Measurements from ENCODE around the gene FDXR.

FDXR gene

DNA sequence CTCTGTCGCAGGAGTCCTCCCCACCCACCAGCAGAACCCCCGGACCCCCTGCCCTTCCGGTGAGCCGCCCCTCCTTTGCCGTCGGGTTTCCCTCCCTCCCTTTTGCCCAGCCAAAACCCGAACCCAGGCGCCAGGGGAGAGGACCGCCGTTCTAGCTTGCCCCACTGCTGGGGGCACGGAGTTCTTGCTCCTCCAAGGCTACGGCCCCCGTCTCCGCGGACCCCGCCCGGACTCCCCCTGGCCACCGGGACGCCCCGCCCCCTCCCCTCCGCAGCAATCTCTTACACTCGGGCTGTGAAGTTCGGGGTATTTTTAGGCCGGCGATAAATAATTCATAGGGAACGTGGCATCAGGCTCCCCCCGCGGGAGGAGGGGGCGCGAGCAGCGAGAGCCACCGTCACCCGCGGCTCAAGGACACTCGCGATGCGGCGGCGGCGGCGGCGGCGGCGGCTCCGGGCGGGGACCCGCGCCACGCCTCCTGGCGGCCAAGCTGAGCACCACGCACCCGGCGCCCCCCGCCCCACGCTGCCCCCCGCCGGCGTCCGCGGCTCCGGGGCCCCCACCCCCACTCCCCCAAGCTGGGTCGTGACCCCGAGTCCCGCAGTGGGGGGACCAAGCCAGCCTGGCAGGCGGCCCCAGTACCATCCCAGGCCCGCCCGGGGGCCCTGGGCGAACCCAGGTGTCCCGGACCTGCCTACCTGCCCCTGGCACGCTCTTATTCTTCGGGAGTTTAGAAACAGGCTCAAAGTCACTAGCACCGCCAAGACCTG lies 13.2 kb downstream of the FDXR start, which contains the start of gene GRIN2C:
Gene GRIN2C, minus strand, starts transcription at position 427 of the 770 bp plus-strand sequence. CDS start 4,793 bp downstream, outside the sequence.
- TF ChIP-seq GATA2 (IDR thresholded peaks at IDR 0.05; ENCODE audit: low read depth, low read length) (no peak), GATA3 (IDR thresholded peaks at IDR 0.05; ENCODE audit: low read depth, low read length) (no peak)

DNA sequence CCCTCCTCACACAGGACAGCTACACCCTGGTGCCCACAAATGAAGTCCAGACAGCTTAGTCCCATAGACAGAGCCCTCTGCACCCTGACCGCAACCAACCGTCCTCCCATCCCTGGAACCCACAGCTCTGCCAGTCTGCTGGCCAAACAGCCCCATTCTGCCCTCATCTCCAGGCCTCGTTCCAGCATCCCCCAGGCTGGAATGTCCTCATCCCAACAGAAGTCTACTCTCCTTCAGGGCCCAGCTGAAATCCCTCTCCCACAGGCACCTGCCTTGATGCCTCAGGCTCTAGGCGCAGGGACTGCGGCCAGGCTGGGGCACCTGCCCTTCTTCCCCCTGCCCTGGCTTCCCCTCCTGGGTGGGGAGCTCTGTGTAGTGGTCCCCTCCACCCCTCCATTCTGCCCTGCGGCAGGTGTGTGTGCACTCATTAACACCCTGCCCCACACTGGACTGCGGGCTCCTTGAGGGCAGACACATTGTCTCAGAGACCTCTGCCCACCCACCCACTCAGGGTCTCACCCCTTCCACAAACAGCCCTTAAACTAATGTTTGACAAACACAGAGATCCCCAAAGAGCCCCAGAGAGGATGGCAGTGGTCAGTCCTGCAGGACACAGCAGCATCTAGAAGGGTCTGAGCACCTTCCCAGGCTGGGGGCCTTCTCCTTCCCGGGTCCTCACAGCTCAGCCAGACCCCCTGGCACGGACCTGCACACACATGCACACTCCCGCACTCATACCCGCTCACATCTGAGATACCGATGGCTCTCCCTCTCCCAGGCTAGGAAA lies 13.9 kb downstream of the FDXR start:
- TF ChIP-seq GATA2 (IDR thresholded peaks at IDR 0.05; ENCODE audit: low read depth, low read length) (no peak), GATA3 (IDR thresholded peaks at IDR 0.05; ENCODE audit: low read depth, low read length) (no peak)

- no peak for TF ChIP-seq GATA2 (IDR thresholded peaks at IDR 0.05; ENCODE audit: low read depth, low read length)
- TF ChIP-seq GATA3 (IDR thresholded peaks at IDR 0.05; ENCODE audit: low read depth, low read length) = no peak
These were observed 15.6 kb downstream of the FDXR start for GRCh38 chr17:74857191-74857590.

DNA sequence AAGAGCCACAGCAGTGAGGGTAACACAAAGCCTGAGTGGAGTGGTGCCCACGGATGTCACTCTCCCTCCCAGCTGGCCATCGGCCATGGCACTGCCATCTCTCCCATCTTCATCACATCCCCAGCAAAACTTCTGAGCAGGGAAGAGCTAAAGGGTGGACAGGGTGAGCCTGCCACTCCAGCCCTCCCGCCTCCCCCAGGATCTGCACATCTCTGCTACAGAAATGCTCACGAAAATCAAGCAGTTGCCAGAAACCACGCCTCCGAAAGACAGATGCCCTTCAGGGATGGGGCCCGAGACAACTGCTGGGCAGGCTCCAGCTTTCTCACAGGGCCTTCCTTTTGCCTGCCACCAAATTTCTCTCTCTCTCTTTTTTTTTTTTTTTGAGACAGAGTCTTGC lies 16.7 kb downstream of the FDXR start:
- TF ChIP-seq GATA3 (IDR thresholded peaks at IDR 0.05; ENCODE audit: low read depth, low read length) (no peak), GATA2 (IDR thresholded peaks at IDR 0.05; ENCODE audit: low read depth, low read length) (no peak)

DNA sequence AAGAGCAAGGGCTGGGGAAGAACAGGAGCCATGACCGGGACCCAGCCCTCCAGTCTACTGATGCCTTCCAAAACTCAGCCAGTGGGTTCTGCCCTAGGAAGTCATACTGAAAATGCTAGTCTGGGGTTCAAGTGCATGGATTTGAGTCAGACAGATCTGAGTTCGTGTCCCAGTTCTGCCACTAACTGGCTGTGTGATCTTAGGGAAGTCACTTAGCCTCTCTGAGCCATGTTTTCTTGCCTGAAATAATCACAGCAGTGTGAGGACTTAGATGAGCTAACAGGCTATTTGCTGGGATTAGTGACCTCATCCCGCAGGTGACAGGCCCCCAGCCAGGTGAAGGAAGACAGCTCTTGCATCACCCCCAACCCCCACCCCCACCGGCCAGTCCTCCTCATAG lies 17.5 kb downstream of the FDXR start:
- TF ChIP-seq GATA3 (IDR thresholded peaks at IDR 0.05; ENCODE audit: low read depth, low read length) (no peak), GATA2 (IDR thresholded peaks at IDR 0.05; ENCODE audit: low read depth, low read length) (no peak)

GRCh38 chr17:74854792-74855191 lies 18.0 kb downstream of the FDXR start:
- TF ChIP-seq GATA2 (IDR thresholded peaks at IDR 0.05; ENCODE audit: low read depth, low read length) = no peak
- TF ChIP-seq GATA3 (IDR thresholded peaks at IDR 0.05; ENCODE audit: low read depth, low read length) = no peak

- TF ChIP-seq GATA3 (IDR thresholded peaks at IDR 0.05; ENCODE audit: low read depth, low read length) = no peak
- no peak for TF ChIP-seq GATA2 (IDR thresholded peaks at IDR 0.05; ENCODE audit: low read depth, low read length)
These were observed 19.1 kb downstream of the FDXR start for GRCh38 chr17:74853669-74854068.

- TF ChIP-seq GATA2 (IDR thresholded peaks at IDR 0.05; ENCODE audit: low read depth, low read length) (no peak), GATA3 (IDR thresholded peaks at IDR 0.05; ENCODE audit: low read depth, low read length) (no peak)
These were observed 19.8 kb downstream of the FDXR start for GRCh38 chr17:74853048-74853397.

- TF ChIP-seq GATA2 (IDR thresholded peaks at IDR 0.05; ENCODE audit: low read depth, low read length) (no peak), GATA3 (IDR thresholded peaks at IDR 0.05; ENCODE audit: low read depth, low read length) (no peak)
These were observed 20.4 kb downstream of the FDXR start for GRCh38 chr17:74852237-74853047.

DNA sequence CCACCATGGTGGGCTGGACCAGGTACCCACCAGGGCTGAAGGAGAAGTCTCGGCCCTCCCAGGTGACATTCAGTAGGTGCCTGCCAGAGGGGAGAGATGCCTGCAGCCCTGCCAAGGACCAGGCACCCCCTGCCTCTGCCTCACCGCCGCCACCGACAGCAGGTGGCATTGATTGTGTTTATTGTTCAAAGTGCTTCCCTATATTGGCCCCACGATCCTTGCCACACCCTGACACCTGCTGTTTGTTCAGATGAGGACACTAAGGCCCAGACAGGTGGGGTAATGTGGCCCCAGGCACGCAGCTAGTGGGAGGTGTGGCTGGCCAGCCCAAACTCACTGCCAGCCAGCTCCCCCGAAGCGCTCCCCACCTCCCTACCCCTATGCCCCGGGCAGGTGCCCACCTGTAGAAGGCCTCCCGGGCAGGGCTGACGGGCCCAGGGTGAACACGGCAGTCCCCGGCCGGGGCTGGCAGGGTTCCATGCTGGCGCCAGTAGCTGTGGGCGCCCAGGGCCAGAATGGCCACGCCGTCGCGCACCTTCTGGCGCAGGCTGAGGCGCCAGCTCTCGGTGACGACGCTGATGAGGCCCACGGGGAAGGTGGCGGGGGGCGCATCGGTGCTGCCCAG lies 21.1 kb downstream of the FDXR start:
- TF ChIP-seq GATA3 (IDR thresholded peaks at IDR 0.05; ENCODE audit: low read depth, low read length) = no peak
- TF ChIP-seq GATA2 (IDR thresholded peaks at IDR 0.05; ENCODE audit: low read depth, low read length) = no peak

GRCh38 chr17:74850914-74851313 lies 21.9 kb downstream of the FDXR start:
- TF ChIP-seq GATA2 (IDR thresholded peaks at IDR 0.05; ENCODE audit: low read depth, low read length) (no peak), GATA3 (IDR thresholded peaks at IDR 0.05; ENCODE audit: low read depth, low read length) (no peak)

GRCh38 chr17:74850310-74850709 lies 22.5 kb downstream of the FDXR start:
- TF ChIP-seq GATA2 (IDR thresholded peaks at IDR 0.05; ENCODE audit: low read depth, low read length) (no peak), GATA3 (IDR thresholded peaks at IDR 0.05; ENCODE audit: low read depth, low read length) (no peak)

GRCh38 chr17:74848656-74849399 lies 24.0 kb downstream of the FDXR start:
- TF ChIP-seq GATA3 (IDR thresholded peaks at IDR 0.05; ENCODE audit: low read depth, low read length) = no peak
- no peak for TF ChIP-seq GATA2 (IDR thresholded peaks at IDR 0.05; ENCODE audit: low read depth, low read length)

Data from SH-SY5Y (cell line).